GM23338 (cell line): ENCODE results near the gene RNF186. TPM values are rescaled to one million over a fixed set of nuclear protein-coding genes. Genes with fewer than 3 reads are reported as not detected.

ENCODE experiments used
- ATAC-seq: fragments of 200-7000 bp; cut with Tn5 transposase; 3 replicates; pipeline ENCODE4 v1.9.1; 2020
- DNase-seq: peaks from one replicate; pipeline ENCODE4 v3.0.0-alpha.2; 2015; ENCODE audit warnings: low spot score
- H2AFZ ChIP-seq: fragments of 200-600 bp; sonication (generic); 2 replicates; pipeline ENCODE4 v1.8.0; 2016; ENCODE audit warnings: antibody characterized with exemption, mild to moderate bottlenecking, moderate library complexity
- H3F3A ChIP-seq: fragments of 200-600 bp; sonication (generic); replicated peaks from 2 replicates; pipeline ENCODE4 v1.8.0; 2017; ENCODE audit warnings: antibody characterized with exemption, mixed run types, low read depth
- H3K27ac ChIP-seq: fragments of 200-600 bp; sonication (generic); 2 replicates; pipeline ENCODE4 v1.6.1; 2016; ENCODE audit warnings: low read depth
- H3K27me3 ChIP-seq: fragments of 200-600 bp; sonication (generic); 2 replicates; pipeline ENCODE4 v1.8.0; 2016; ENCODE audit warnings: mild to moderate bottlenecking, mixed run types, moderate library complexity; ENCODE audit not compliant: insufficient read depth
- H3K36me3 ChIP-seq: fragments of 200-600 bp; sonication (generic); 2 replicates; pipeline ENCODE4 v1.8.0; 2016; ENCODE audit warnings: mild to moderate bottlenecking; ENCODE audit not compliant: insufficient read depth
- H3K4me1 ChIP-seq: fragments of 200-600 bp; sonication (generic); 2 replicates; pipeline ENCODE4 v1.8.0; 2016; ENCODE audit warnings: mild to moderate bottlenecking, moderate library complexity; ENCODE audit not compliant: insufficient read depth
- H3K4me2 ChIP-seq: fragments of 200-600 bp; sonication (generic); 2 replicates; pipeline ENCODE4 v1.7.1; 2017; ENCODE audit warnings: mixed run types
- H3K4me3 ChIP-seq: fragments of 200-600 bp; sonication (generic); 2 replicates; pipeline ENCODE4 v1.6.1; 2016; ENCODE audit warnings: mixed run types
- H3K79me2 ChIP-seq: fragments of 200-600 bp; sonication (generic); replicated peaks from 2 replicates; pipeline ENCODE4 v1.8.0; 2017; ENCODE audit warnings: mild to moderate bottlenecking; ENCODE audit not compliant: insufficient read depth
- H3K9me2 ChIP-seq: fragments of 200-600 bp; sonication (generic); 2 replicates; pipeline ENCODE4 v1.8.0; 2017; ENCODE audit not compliant: insufficient read depth
- H4K20me1 ChIP-seq: fragments of 200-600 bp; sonication (generic); replicated peaks from 2 replicates; pipeline ENCODE4 v1.8.0; 2017; ENCODE audit warnings: mild to moderate bottlenecking; ENCODE audit not compliant: insufficient read depth
- H3K27ac Mint-ChIP-seq: 2 replicates; pipeline ENCODE4 v1.8.0; 2020; ENCODE audit warnings: inconsistent platforms, mild to moderate bottlenecking, moderate library complexity, mixed read lengths
- H3K27me3 Mint-ChIP-seq: 3 replicates; pipeline ENCODE4 v1.8.0; 2022; ENCODE audit warnings: low read depth, mild to moderate bottlenecking, moderate library complexity, mixed read lengths, inconsistent platforms; ENCODE audit not compliant: insufficient read depth, poor library complexity
- H3K36me3 Mint-ChIP-seq: 3 replicates; pipeline ENCODE4 v1.8.0; 2021; ENCODE audit warnings: low read depth, mild to moderate bottlenecking, inconsistent platforms, moderate library complexity, mixed read lengths
- H3K4me1 Mint-ChIP-seq: 3 replicates; pipeline ENCODE4 v1.8.0; 2020; ENCODE audit warnings: mild to moderate bottlenecking, inconsistent platforms, mixed read lengths
- H3K4me3 Mint-ChIP-seq: 3 replicates; pipeline ENCODE4 v1.8.0; 2021; ENCODE audit warnings: moderate library complexity, mild to moderate bottlenecking, inconsistent platforms, mixed read lengths
- H3K9me3 Mint-ChIP-seq: 3 replicates; pipeline ENCODE4 v1.8.0; 2020; ENCODE audit warnings: moderate library complexity, mild to moderate bottlenecking, inconsistent platforms, mixed read lengths
- ETS1 ChIP-seq: IDR thresholded peaks from 2 replicates; pipeline ENCODE4 v1.6.1; 2016; ENCODE audit warnings: antibody characterized with exemption
- EZH2phosphoT487 ChIP-seq: fragments of 200-600 bp; sonication (generic); IDR thresholded peaks from one replicate; pipeline ENCODE4 v1.8.1; 2018; ENCODE audit warnings: antibody characterized with exemption; ENCODE audit not compliant: unreplicated experiment
- JUNB ChIP-seq: IDR thresholded peaks from one replicate; pipeline ENCODE4 v1.6.1; 2016; ENCODE audit warnings: antibody characterized with exemption; ENCODE audit not compliant: unreplicated experiment
- NANOG ChIP-seq: IDR thresholded peaks from 2 replicates; pipeline ENCODE4 v1.6.1; 2016; ENCODE audit warnings: antibody characterized with exemption, borderline replicate concordance
- POLR2AphosphoS5 ChIP-seq: IDR thresholded peaks from 2 replicates; pipeline ENCODE4 v1.6.1; 2016; ENCODE audit warnings: antibody characterized with exemption, low read depth
- STAT1 ChIP-seq: IDR thresholded peaks from one replicate; pipeline ENCODE4 v1.6.1; 2016; ENCODE audit warnings: antibody characterized with exemption; ENCODE audit not compliant: unreplicated experiment
- ZNF331 ChIP-seq: fragments of 250-450 bp; sonication (Bioruptor Pico); IDR thresholded peaks from 2 replicates; pipeline ENCODE4 v1.5.0; 2020; ENCODE audit warnings: low read depth, mild to moderate bottlenecking, moderate library complexity
- polyA plus RNA-seq: library from polyadenylated mRNA; unstranded; fragments of >200 nt; fragmentation: Nextera tagmentation; extraction: Ambion mirVana; gene quantifications from 2 replicates; pipeline ENCODE4 v1.2.1, GENCODE V29; 2016
- total RNA-seq: library from RNA; depleted of rRNA; stranded (reverse); fragments of >200 nt; shearing (Covaris generic); gene quantifications from 2 replicates; pipeline ENCODE4 v1.2.3, GENCODE V29; 2014
- TF ChIP-seq, protein P1 (sequence below), 2 experiments: fragments of 200-600 bp in 1 of 2; sonication (generic) in 1 of 2; conservative IDR thresholded peaks; 2 replicates each; pipeline versions ENCODE4 v1.5.1 to v1.6.1; 2016 to 2017; ENCODE audit warnings: antibody characterized with exemption in 2 of 2, low read depth in 2 of 2, mild to moderate bottlenecking in 2 of 2, moderate library complexity in 1 of 2
- TF ChIP-seq, protein P2 (sequence below): fragments of 250-450 bp; sonication (Bioruptor Pico); IDR thresholded peaks from 2 replicates; pipeline ENCODE4 v1.5.0; 2020; ENCODE audit warnings: mild to moderate bottlenecking, moderate library complexity

Gene RNF186
- total and polyA plus RNA-seq, 2 experiments from 2014 or later, result not detected

- Histone ChIP-seq H3F3A (no peaks in the 10 kb centered on the region), H3K4me1 (no peaks in the 10 kb centered on the region), H2AFZ (no peak overlapping the region), H3K79me2 (no peaks in the 10 kb centered on the region), H3K36me3 (no peaks in the 10 kb centered on the region), H3K27ac (no peak overlapping the region), H3K27me3 (no peaks in the 10 kb centered on the region), H3K4me3 (no peak overlapping the region), H4K20me1 (no peaks in the 10 kb centered on the region), H3K9me2 (peaks cover 3% of the 10 kb centered on the region; the same call in 1 of the 2 replicates), H3K4me2 (no peak overlapping the region)
- TF ChIP-seq, protein P1, sequence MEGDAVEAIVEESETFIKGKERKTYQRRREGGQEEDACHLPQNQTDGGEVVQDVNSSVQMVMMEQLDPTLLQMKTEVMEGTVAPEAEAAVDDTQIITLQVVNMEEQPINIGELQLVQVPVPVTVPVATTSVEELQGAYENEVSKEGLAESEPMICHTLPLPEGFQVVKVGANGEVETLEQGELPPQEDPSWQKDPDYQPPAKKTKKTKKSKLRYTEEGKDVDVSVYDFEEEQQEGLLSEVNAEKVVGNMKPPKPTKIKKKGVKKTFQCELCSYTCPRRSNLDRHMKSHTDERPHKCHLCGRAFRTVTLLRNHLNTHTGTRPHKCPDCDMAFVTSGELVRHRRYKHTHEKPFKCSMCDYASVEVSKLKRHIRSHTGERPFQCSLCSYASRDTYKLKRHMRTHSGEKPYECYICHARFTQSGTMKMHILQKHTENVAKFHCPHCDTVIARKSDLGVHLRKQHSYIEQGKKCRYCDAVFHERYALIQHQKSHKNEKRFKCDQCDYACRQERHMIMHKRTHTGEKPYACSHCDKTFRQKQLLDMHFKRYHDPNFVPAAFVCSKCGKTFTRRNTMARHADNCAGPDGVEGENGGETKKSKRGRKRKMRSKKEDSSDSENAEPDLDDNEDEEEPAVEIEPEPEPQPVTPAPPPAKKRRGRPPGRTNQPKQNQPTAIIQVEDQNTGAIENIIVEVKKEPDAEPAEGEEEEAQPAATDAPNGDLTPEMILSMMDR (conservative IDR thresholded peaks at IDR 0.05; ENCODE audit: low read depth in 2 of 2), result peak; percentile 35 to 62; a peak in 3 of 4 replicates
- TF ChIP-seq NANOG (no peak), EZH2phosphoT487 (no peak), JUNB (no peak)
- peaks cover 5% of the 10 kb centered on the region for H3K27me3 Mint-ChIP-seq
- no peaks in the 10 kb centered on the region for H3K36me3 Mint-ChIP-seq
- DNase-seq (peak; percentile 84), ATAC-seq (peak; percentile 100)
- H3K9me3 Mint-ChIP-seq, result peaks cover 3% of the 10 kb centered on the region; the same call in 1 of the 3 replicates
- peaks cover 6% of the 10 kb centered on the region; the same call in 2 of the 3 replicates for H3K4me1 Mint-ChIP-seq
- no peak overlapping the region for H3K4me3 Mint-ChIP-seq
- no peak overlapping the region for H3K27ac Mint-ChIP-seq
Measured at GRCh38 chr1:19825298-19825697, 10.2 kb upstream of the RNF186 start.

DNA sequence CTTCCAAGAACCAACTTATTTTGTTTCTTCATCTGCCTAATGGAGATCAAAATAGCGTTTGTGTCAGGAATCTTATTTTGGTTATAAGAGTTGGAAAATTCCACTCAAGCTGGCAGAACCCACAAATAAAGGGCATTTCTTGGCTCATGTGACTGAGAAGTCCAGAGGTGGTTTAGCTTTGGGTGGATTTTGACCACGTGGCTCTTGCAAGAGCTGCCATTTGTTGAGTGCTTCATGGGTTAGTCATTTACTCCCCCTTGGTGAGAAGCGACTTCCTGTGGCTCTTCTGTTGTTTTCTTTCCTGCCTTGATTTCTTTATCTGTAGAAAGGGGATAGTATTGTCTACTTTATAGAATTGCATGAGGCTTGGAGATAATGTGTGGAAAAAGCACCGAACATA lies 9.5 kb upstream of the RNF186 start:
- ATAC-seq, result no peak
- H3K36me3 ChIP-seq, result no peaks in the 10 kb centered on the region
- no peaks in the 10 kb centered on the region for H3K27me3 ChIP-seq
- Mint-ChIP-seq H3K9me3 (peaks cover 3% of the 10 kb centered on the region; the same call in 1 of the 3 replicates), H3K4me1 (peaks cover 12% of the 10 kb centered on the region; the same call in 2 of the 3 replicates), H3K36me3 (no peaks in the 10 kb centered on the region), H3K4me3 (no peak overlapping the region), H3K27me3 (peaks cover 7% of the 10 kb centered on the region), H3K27ac (no peak overlapping the region)
- TF ChIP-seq STAT1 (no peak), POLR2AphosphoS5 (no peak), JUNB (no peak), ETS1 (no peak), ZNF331 (CRISPR knock-in tag) (no peak)
- TF ChIP-seq, protein P1 (conservative IDR thresholded peaks at IDR 0.05; ENCODE audit: low read depth in 2 of 2), result no peak
- TF ChIP-seq, protein P2, sequence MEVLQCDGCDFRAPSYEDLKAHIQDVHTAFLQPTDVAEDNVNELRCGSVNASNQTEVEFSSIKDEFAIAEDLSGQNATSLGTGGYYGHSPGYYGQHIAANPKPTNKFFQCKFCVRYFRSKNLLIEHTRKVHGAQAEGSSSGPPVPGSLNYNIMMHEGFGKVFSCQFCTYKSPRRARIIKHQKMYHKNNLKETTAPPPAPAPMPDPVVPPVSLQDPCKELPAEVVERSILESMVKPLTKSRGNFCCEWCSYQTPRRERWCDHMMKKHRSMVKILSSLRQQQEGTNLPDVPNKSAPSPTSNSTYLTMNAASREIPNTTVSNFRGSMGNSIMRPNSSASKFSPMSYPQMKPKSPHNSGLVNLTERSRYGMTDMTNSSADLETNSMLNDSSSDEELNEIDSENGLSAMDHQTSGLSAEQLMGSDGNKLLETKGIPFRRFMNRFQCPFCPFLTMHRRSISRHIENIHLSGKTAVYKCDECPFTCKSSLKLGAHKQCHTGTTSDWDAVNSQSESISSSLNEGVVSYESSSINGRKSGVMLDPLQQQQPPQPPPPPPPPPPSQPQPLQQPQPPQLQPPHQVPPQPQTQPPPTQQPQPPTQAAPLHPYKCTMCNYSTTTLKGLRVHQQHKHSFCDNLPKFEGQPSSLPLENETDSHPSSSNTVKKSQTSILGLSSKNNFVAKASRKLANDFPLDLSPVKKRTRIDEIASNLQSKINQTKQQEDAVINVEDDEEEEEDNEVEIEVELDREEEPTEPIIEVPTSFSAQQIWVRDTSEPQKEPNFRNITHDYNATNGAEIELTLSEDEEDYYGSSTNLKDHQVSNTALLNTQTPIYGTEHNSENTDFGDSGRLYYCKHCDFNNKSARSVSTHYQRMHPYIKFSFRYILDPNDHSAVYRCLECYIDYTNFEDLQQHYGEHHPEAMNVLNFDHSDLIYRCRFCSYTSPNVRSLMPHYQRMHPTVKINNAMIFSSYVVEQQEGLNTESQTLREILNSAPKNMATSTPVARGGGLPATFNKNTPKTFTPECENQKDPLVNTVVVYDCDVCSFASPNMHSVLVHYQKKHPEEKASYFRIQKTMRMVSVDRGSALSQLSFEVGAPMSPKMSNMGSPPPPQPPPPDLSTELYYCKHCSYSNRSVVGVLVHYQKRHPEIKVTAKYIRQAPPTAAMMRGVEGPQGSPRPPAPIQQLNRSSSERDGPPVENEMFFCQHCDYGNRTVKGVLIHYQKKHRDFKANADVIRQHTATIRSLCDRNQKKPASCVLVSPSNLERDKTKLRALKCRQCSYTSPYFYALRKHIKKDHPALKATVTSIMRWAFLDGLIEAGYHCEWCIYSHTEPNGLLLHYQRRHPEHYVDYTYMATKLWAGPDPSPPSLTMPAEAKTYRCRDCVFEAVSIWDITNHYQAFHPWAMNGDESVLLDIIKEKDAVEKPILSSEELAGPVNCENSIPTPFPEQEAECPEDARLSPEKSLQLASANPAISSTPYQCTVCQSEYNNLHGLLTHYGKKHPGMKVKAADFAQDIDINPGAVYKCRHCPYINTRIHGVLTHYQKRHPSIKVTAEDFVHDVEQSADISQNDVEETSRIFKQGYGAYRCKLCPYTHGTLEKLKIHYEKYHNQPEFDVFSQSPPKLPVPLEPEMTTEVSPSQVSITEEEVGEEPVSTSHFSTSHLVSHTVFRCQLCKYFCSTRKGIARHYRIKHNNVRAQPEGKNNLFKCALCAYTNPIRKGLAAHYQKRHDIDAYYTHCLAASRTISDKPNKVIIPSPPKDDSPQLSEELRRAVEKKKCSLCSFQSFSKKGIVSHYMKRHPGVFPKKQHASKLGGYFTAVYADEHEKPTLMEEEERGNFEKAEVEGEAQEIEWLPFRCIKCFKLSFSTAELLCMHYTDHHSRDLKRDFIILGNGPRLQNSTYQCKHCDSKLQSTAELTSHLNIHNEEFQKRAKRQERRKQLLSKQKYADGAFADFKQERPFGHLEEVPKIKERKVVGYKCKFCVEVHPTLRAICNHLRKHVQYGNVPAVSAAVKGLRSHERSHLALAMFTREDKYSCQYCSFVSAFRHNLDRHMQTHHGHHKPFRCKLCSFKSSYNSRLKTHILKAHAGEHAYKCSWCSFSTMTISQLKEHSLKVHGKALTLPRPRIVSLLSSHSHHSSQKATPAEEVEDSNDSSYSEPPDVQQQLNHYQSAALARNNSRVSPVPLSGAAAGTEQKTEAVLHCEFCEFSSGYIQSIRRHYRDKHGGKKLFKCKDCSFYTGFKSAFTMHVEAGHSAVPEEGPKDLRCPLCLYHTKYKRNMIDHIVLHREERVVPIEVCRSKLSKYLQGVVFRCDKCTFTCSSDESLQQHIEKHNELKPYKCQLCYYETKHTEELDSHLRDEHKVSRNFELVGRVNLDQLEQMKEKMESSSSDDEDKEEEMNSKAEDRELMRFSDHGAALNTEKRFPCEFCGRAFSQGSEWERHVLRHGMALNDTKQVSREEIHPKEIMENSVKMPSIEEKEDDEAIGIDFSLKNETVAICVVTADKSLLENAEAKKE (CRISPR knock-in tag), result no peak
- no peak overlapping the region for H3K4me2 ChIP-seq
- no peak for DNase-seq
- peaks cover 3% of the 10 kb centered on the region; the same call in 1 of the 2 replicates for H3K9me2 ChIP-seq
- H4K20me1 ChIP-seq, result no peaks in the 10 kb centered on the region
- H3K27ac ChIP-seq, result no peak overlapping the region
- no peaks in the 10 kb centered on the region for H3K79me2 ChIP-seq
- no peaks in the 10 kb centered on the region for H3K4me1 ChIP-seq
- H3K4me3 ChIP-seq, result no peak overlapping the region
- no peak overlapping the region for H2AFZ ChIP-seq
- H3F3A ChIP-seq, result no peaks in the 10 kb centered on the region
